HAP-1 (cell line): ENCODE results near the gene IL21.

ENCODE experiments used
- DNase-seq, 2 experiments: peaks; one replicate each; pipeline ENCODE4 v3.0.0-alpha.2; 2016 to 2020; ENCODE audit warnings: low spot score in 2 of 2
- H3K27me3 ChIP-seq: fragments of 250-450 bp; sonication (Bioruptor Pico); 2 replicates; pipeline ENCODE4 v1.5.1; 2020; ENCODE audit warnings: low read depth, mild to moderate bottlenecking, moderate library complexity
- H3K36me3 ChIP-seq: fragments of 250-450 bp; sonication (Bioruptor Pico); replicated peaks from 2 replicates; pipeline ENCODE4 v1.5.1; 2020; ENCODE audit warnings: mild to moderate bottlenecking
- H3K4me1 ChIP-seq: fragments of 250-450 bp; sonication (Bioruptor Pico); 2 replicates; pipeline ENCODE4 v1.5.1; 2020; ENCODE audit warnings: mild to moderate bottlenecking
- H3K4me3 ChIP-seq: fragments of 250-450 bp; sonication (Bioruptor Pico); 2 replicates; pipeline ENCODE4 v1.5.1; 2020; ENCODE audit warnings: mild to moderate bottlenecking, moderate library complexity
- H3K9me3 ChIP-seq: fragments of 250-450 bp; sonication (Bioruptor Pico); 2 replicates; pipeline ENCODE4 v1.5.1; 2020; ENCODE audit warnings: mild to moderate bottlenecking, moderate library complexity
- in situ Hi-C: fragments of 300-500 bp; cut with MboI; formaldehyde crosslinking; loops from 3 replicates; pipeline ENCODE4 v1.14.3; 2020; ENCODE audit warnings: low sequenced_read_pairs, inconsistent platforms, mixed read lengths

Gene IL21

DNA sequence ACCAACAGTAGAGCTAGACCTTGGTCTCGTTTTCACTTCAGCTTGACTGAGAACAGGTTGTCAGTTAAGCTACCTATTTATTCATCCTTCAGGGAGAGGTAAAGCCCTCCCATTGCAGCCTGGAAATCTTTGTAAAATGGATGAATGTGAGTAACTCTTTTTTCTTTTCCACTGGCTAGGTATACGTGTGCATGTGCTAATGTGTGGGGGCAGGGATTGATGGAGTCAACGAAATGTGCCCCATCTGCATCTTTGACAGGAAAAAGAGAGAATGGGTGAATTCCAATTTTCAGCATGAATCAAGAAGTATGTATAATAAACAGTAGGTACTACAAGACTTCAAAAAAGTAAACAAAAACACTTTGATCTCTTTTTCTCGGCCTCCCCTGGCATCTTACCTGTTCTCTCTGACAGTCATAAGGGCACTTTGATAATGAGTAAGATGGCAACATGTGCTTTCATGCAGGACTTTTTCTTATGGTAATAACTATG, at the start of gene IL21:
Gene IL21, minus strand, starts transcription at position 51 of the 492 bp plus-strand sequence. CDS start 55 bp downstream, outside the sequence.
- no peak within 1 kb of the TSS for H3K4me3 ChIP-seq
- H3K9me3 ChIP-seq = no peaks in the 10 kb centered on the region
- H3K36me3 ChIP-seq = no peaks in the 10 kb centered on the region
- in situ Hi-C loops = no loop called here
- no peak for DNase-seq
- H3K27me3 ChIP-seq = no peaks in the 10 kb centered on the region
- H3K4me1 ChIP-seq = no peaks in the 10 kb centered on the region

DNA sequence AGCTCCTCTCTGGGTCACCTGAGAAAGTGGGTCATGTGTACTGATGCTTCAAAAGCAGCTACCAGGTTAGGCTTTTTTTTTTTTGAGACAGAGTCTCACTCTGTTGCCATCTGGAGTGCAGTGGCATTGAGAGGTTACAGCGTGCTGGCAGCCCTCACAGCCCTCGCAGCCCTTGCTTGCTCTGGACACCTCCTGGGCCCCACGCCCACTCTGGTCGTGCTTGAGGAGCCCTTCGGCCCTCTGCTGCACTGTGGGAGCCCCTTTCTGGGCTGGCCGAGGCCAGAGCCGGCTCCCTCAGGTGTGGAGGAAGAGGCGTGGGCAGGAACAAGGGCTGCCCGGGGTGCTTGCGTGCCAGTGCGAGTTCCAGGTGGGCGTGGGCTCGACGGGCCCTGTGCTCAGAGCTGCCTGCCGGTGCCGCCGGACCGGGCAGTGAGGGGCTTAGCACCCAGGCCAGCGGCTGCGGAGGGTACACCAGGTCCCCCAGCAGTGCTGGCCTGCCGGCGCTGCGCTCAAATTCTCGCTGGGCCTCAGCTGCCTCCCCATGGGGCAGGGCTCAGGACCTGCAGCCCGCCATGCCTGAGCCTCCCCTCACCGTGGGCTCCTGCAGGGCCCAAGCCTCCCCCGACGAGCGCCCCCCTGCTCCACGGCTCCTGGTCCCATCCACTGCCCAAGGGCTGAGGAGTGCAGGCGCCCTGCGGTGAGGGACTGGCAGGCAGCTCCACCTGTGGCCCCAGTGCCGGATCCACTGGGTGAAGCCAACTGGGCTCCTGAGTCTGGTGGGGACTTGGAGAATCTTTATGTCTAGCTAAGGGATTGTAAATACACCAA, 49.3 kb upstream of the IL21 start:
- H3K36me3 ChIP-seq = no peaks in the 10 kb centered on the region
- H3K27me3 ChIP-seq = no peaks in the 10 kb centered on the region
- H3K4me1 ChIP-seq = peaks cover 3% of the 10 kb centered on the region
- no peak for DNase-seq
- no peak overlapping the region for H3K4me3 ChIP-seq
- H3K9me3 ChIP-seq = no peaks in the 10 kb centered on the region
- in situ Hi-C loops = no loop called here

DNA sequence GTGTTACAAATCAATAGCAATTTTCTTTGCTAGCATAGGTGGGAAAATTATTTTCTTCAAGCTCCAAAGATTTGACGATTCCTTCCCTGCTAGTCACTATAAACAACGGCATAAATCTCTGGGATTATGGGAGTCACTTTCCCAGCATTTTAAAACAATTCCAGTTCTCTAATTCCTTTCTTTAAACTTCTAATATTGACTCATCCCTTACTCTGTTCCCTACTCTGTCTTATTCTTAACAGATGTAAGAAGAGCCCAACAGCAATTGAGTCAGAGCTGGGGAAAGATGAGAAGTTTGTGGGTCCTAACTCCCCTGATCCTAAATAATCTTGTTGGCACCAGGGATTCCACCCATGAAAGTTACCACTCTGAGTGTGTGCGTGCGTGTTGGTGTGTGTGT, 47.4 kb upstream of the IL21 start:
- Histone ChIP-seq H3K27me3 (no peaks in the 10 kb centered on the region), H3K36me3 (no peaks in the 10 kb centered on the region), H3K4me1 (peaks cover 3% of the 10 kb centered on the region), H3K9me3 (no peaks in the 10 kb centered on the region), H3K4me3 (no peak overlapping the region)
- DNase-seq = no peak
- in situ Hi-C loops = no loop called here

GRCh38 chr4:122666527-122667245, 45.8 kb upstream of the IL21 start:
- no peak for DNase-seq
- H3K4me3 ChIP-seq = no peak overlapping the region
- no peaks in the 10 kb centered on the region for H3K9me3 ChIP-seq
- in situ Hi-C loops = no loop called here
- H3K27me3 ChIP-seq = no peaks in the 10 kb centered on the region
- peaks cover 3% of the 10 kb centered on the region; the same call in 1 of the 2 replicates for H3K4me1 ChIP-seq
- H3K36me3 ChIP-seq = no peaks in the 10 kb centered on the region

- H3K4me3 ChIP-seq = no peak overlapping the region
- H3K4me1 ChIP-seq = peaks cover 3% of the 10 kb centered on the region; the same call in 1 of the 2 replicates
- DNase-seq = no peak
- no peaks in the 10 kb centered on the region for H3K27me3 ChIP-seq
- no peaks in the 10 kb centered on the region for H3K36me3 ChIP-seq
- no peaks in the 10 kb centered on the region for H3K9me3 ChIP-seq
- in situ Hi-C loops = no loop called here
These were observed 44.5 kb upstream of the IL21 start for GRCh38 chr4:122665161-122665929.

DNA sequence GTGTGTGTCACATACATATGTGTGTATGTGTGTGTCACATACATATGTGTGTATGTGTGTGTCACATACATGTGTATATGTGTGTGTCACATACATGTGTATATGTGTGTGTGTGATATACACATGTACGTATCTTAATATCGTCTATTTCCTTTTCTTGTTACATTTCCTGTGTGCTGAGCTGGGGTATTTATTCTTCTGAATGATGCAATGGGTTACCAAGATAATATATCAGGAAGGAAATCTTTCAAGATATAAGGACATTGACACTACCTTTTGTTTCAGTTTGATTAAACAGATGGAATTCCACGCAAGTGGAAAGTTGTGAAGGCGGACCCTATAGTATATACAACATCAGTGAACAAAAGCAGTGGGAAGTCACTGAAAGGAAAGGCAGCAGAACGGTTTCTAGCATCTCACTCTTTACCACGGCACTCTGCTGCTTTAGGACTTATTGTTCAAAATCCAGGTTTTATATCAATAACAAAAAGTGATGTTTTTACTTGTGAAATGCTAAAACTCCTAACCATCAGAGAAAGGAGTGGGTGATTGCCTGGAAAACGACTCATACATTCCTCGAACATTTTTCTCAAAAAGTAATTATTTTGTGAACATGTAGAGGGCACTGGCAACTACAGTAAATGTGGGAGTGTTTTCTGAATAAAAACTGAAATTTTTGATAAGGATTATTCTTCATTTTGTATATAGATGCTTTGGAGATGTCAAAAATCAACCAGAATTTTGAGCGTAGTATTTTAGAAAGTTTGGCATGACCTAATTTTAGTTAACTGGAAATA, 43.1 kb upstream of the IL21 start:
- H3K36me3 ChIP-seq = no peaks in the 10 kb centered on the region
- H3K4me3 ChIP-seq = no peak overlapping the region
- no peaks in the 10 kb centered on the region for H3K9me3 ChIP-seq
- no peaks in the 10 kb centered on the region for H3K27me3 ChIP-seq
- in situ Hi-C loops = no loop called here
- H3K4me1 ChIP-seq = peaks cover 3% of the 10 kb centered on the region; the same call in 1 of the 2 replicates
- no peak for DNase-seq

GRCh38 chr4:122663291-122663690, 42.4 kb upstream of the IL21 start:
- no peak for DNase-seq
- Histone ChIP-seq H3K36me3 (no peaks in the 10 kb centered on the region), H3K9me3 (no peaks in the 10 kb centered on the region), H3K4me3 (no peak overlapping the region), H3K4me1 (peaks cover 3% of the 10 kb centered on the region; the same call in 1 of the 2 replicates), H3K27me3 (no peaks in the 10 kb centered on the region)
- in situ Hi-C loops = no loop called here

- no peaks in the 10 kb centered on the region for H3K36me3 ChIP-seq
- in situ Hi-C loops = no loop called here
- H3K4me3 ChIP-seq = no peak overlapping the region
- no peaks in the 10 kb centered on the region for H3K9me3 ChIP-seq
- peaks cover 3% of the 10 kb centered on the region; the same call in 1 of the 2 replicates for H3K4me1 ChIP-seq
- no peak for DNase-seq
- no peaks in the 10 kb centered on the region for H3K27me3 ChIP-seq
These were observed 41.8 kb upstream of the IL21 start for GRCh38 chr4:122662701-122663100.

GRCh38 chr4:122661176-122662160, 40.6 kb upstream of the IL21 start:
- no peaks in the 10 kb centered on the region for H3K36me3 ChIP-seq
- H3K4me1 ChIP-seq = no peaks in the 10 kb centered on the region; the same call in 1 of the 2 replicates
- no peak overlapping the region for H3K4me3 ChIP-seq
- no peak for DNase-seq
- in situ Hi-C loops = no loop called here
- H3K9me3 ChIP-seq = no peaks in the 10 kb centered on the region
- H3K27me3 ChIP-seq = no peaks in the 10 kb centered on the region

GRCh38 chr4:122658818-122659295, 38.0 kb upstream of the IL21 start:
- H3K27me3 ChIP-seq = no peaks in the 10 kb centered on the region
- DNase-seq = no peak
- in situ Hi-C loops = no loop called here
- no peaks in the 10 kb centered on the region for H3K36me3 ChIP-seq
- H3K4me1 ChIP-seq = no peaks in the 10 kb centered on the region
- no peaks in the 10 kb centered on the region for H3K9me3 ChIP-seq
- no peak overlapping the region for H3K4me3 ChIP-seq

- Histone ChIP-seq H3K9me3 (no peaks in the 10 kb centered on the region), H3K36me3 (no peaks in the 10 kb centered on the region), H3K4me1 (no peaks in the 10 kb centered on the region), H3K27me3 (no peaks in the 10 kb centered on the region), H3K4me3 (no peak overlapping the region)
- DNase-seq = no peak
- in situ Hi-C loops = no loop called here
These were observed 37.5 kb upstream of the IL21 start for GRCh38 chr4:122658377-122658776.

GRCh38 chr4:122657553-122657952, 36.7 kb upstream of the IL21 start:
- DNase-seq = no peak
- Histone ChIP-seq H3K4me1 (no peaks in the 10 kb centered on the region), H3K27me3 (no peaks in the 10 kb centered on the region), H3K36me3 (no peaks in the 10 kb centered on the region), H3K4me3 (no peak overlapping the region), H3K9me3 (no peaks in the 10 kb centered on the region)
- in situ Hi-C loops = no loop called here
